ENCODE measurements around the gene STK24.

The STK24 gene

GRCh38 chr13:98456413-98456845, 120.5 kb downstream of the STK24 start:
- Histone ChIP-seq H3K36me3 (peaks cover 99% of the 10 kb centered on the region), H3K4me1 (ENCODE audit: control insufficient read depth in 1 of 2, insufficient read depth in 1 of 2, low read depth in 1 of 2, low read length in 1 of 2) (no peaks in the 10 kb centered on the region), H3K27me3 (no peaks in the 10 kb centered on the region), H3K9me3 (no peaks in the 10 kb centered on the region), H3K27ac (no peak overlapping the region), H3K4me3 (ENCODE audit: low read depth in 1 of 2, low read length in 1 of 2) (no peak overlapping the region)
- no peak for TF ChIP-seq CTCF (IDR thresholded peaks at IDR 0.05)

GRCh38 chr13:98454389-98454881, 122.5 kb downstream of the STK24 start:
- H3K9me3 ChIP-seq, result no peaks in the 10 kb centered on the region
- no peak for TF ChIP-seq CTCF (IDR thresholded peaks at IDR 0.05)
- H3K4me1 ChIP-seq (ENCODE audit: control insufficient read depth in 1 of 2, insufficient read depth in 1 of 2, low read depth in 1 of 2, low read length in 1 of 2), result no peaks in the 10 kb centered on the region
- H3K4me3 ChIP-seq (ENCODE audit: low read depth in 1 of 2, low read length in 1 of 2), result no peak overlapping the region
- no peak overlapping the region for H3K27ac ChIP-seq
- peaks cover 100% of the 10 kb centered on the region for H3K36me3 ChIP-seq
- no peaks in the 10 kb centered on the region for H3K27me3 ChIP-seq

GRCh38 chr13:98452851-98453843, 123.8 kb downstream of the STK24 start:
- peaks cover 96% of the 10 kb centered on the region for H3K36me3 ChIP-seq
- H3K9me3 ChIP-seq, result no peaks in the 10 kb centered on the region
- no peak overlapping the region for H3K27ac ChIP-seq
- no peak overlapping the region for H3K4me3 ChIP-seq (ENCODE audit: low read depth in 1 of 2, low read length in 1 of 2)
- no peak for TF ChIP-seq CTCF (IDR thresholded peaks at IDR 0.05)
- no peaks in the 10 kb centered on the region for H3K4me1 ChIP-seq (ENCODE audit: control insufficient read depth in 1 of 2, insufficient read depth in 1 of 2, low read depth in 1 of 2, low read length in 1 of 2)
- no peaks in the 10 kb centered on the region for H3K27me3 ChIP-seq

- Histone ChIP-seq H3K9me3 (no peaks in the 10 kb centered on the region), H3K4me3 (ENCODE audit: low read depth in 1 of 2, low read length in 1 of 2) (no peak overlapping the region), H3K4me1 (ENCODE audit: control insufficient read depth in 1 of 2, insufficient read depth in 1 of 2, low read depth in 1 of 2, low read length in 1 of 2) (no peaks in the 10 kb centered on the region), H3K36me3 (peaks cover 96% of the 10 kb centered on the region), H3K27me3 (no peaks in the 10 kb centered on the region), H3K27ac (no peak overlapping the region)
- no peak for TF ChIP-seq CTCF (IDR thresholded peaks at IDR 0.05)
These were observed 125.0 kb downstream of the STK24 start for GRCh38 chr13:98451676-98452470.

- no peak for TF ChIP-seq CTCF (IDR thresholded peaks at IDR 0.05)
- peaks cover 89% of the 10 kb centered on the region for H3K36me3 ChIP-seq
- no peaks in the 10 kb centered on the region for H3K27me3 ChIP-seq
- H3K4me3 ChIP-seq (ENCODE audit: low read depth in 1 of 2, low read length in 1 of 2), result no peak overlapping the region
- H3K9me3 ChIP-seq, result no peaks in the 10 kb centered on the region
- H3K27ac ChIP-seq, result no peak overlapping the region
- peaks cover 0 to 2% of the 10 kb centered on the region in 2 experiments for H3K4me1 ChIP-seq (ENCODE audit: control insufficient read depth in 1 of 2, insufficient read depth in 1 of 2, low read depth in 1 of 2, low read length in 1 of 2)
These were observed 126.3 kb downstream of the STK24 start for GRCh38 chr13:98450539-98451111.
